HCEC 1CT (cell line): Measurements from ENCODE around the gene RERE.
A peak's percentile ranks its signal among the peaks of the same experiment; 100 is the strongest.
"Not testable (repeated sequence)": the region's sequence is repeated elsewhere in the genome, so short reads cannot be mapped to it uniquely, and the experiment has no call there.

ENCODE experiments used
- DNase-seq: peaks from one replicate; pipeline ENCODE4 v3.0.0-alpha.2; 2017

Gene RERE

DNA sequence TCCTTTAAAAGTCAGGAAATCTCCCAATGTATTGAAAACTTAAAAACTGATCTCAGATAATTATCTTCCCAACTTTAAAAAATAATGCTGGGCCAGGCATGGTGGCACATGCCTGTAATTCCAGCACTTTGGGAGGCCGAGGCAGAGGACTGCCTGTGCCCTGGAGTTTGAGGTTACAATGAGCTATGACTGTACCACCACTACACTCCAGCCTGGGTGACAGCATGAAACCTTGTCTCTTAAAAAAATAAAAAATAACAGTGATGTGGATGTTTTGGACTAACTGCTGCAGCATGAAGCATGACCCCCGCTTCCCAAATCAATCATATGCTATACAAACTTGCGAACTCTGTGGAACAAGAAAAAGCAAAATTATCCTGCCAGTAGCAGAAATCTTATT, 186.3 kb downstream of the RERE start:
- DNase-seq = no peak

DNA sequence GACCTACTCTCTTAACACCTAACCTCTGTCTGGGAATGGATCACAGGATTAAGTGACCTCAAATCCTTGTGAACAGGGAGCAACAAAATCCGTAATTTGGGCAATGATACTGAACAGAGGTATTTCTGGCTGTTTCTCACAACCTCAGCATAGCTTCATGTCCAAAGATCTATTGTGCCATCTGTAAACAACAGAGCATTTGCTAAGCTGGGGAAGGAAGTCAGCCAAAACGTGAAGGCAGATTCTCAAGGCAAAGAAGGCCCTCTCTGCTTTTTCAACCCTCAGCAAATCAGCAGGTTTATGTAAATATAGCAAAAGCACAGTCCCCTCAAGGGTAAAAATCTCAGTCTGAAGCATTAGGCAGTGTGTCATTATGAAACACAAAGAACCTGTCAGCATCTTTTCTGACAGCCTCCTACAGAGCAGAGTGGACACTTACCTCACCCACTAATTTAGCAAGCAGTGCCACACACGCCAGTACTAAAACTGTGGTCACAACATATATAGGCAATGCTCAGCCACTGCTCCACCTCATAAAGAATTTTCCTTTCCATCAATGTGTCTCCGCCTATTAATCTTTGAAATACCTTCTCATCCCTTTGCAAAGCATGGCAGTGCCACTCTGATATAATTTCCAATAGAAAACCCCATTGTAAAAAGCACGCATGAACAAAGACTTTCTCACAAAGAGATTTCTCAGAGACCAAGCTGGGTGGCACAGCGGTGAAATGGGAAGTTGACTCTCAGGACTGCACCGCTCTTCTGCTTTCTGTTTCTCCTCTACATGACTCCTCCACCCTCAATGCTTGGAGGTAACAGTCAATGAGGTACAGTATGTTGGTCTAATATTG, 188.0 kb downstream of the RERE start:
- peak; percentile 37 for DNase-seq

DNA sequence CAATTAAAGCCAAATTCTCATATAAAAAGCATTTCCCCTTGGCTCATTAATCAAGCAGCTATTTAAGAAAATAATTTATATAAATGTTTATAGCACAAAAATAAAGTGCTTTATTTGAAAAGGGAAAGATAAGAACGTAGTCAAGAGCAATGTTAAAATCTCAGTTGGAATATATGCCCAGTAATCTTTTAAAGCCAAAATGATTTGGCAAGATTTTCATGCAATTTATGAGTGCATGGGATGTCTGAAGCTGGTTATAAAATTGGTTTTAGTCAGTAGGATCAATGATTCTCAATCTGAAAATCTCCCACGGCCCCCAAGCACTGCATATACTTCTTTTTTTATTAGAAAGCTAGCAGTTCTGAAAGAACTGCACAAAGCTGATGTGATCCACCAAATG, 188.8 kb downstream of the RERE start:
- no peak for DNase-seq

DNA sequence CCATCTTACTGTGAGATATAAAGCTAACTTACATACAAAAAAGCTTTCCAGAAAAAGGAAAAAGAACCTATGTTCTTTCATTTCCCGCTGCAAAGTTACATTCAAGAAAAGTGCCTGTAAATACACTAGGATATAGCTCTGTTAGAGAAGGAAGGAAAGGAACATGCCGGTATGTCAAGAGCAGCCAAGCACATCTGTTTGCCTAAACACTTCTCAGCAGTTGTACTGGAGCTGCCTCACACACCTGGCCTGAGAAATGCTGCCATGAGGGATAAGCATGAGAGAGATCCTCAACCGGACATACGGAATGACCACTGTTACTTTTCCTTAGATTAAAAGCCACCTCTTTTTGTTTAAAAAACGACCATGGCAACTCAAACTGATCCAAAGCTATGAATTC, 189.7 kb downstream of the RERE start:
- DNase-seq = no peak

DNA sequence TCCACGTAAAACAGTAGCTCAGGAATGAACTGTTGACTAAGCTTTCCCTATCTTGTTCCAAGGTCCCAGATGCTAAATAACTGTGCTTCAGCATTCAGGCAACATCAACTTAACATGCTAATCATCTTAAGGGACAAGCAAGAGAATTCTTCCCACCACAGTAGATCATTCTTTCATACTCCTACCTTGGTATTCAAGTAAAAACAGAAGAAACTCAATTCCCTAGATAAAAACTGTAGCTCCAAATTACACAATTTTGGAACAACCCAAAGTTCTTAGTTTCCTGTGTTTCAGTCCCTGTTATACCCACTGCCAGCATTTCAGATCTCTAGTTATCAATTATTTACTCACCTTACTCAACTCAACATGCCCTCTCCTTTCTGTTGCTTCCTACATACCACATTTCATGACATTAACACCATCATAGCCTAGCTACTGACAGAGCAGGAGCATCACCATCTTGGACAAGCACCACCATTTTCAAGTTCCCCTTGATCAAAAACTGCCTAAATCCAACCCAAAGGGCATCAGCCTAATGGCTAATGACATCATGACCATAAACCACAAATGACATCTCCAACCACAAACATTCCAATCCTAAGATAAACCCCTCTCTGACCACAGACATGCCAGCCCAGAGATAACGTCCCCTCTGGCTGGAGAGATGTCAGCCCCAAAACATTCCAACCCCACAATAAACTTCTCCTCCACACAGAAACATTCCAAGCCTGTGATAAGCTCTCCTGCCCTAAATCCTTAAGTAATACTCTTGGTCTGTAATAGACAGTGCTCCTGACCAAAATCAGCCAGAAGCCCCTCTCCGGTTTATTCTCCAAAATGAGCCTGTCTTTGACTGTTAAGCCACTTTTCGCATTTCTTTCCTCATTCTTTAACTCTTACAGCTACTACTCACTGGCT, 191.2 kb downstream of the RERE start:
- DNase-seq = peak; percentile 85

DNA sequence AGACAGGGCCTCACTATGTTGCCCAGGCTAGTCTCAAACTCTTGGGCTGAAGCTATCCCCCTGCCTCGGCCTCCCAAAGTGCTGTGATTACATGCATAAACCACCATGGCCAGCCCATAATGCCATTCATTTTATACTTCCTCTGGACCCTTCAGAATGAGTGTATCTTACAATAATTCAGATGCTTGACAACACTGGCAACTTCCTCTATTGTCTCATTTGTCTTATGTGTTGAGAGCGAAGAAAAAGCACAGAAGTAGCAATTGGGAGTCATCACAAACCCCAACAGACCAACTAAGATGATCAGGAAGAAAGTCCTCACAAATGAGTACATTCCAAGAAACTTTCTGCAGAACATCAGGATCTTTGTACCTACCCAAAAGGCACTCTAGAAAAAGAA, 191.9 kb downstream of the RERE start:
- DNase-seq = no peak

DNA sequence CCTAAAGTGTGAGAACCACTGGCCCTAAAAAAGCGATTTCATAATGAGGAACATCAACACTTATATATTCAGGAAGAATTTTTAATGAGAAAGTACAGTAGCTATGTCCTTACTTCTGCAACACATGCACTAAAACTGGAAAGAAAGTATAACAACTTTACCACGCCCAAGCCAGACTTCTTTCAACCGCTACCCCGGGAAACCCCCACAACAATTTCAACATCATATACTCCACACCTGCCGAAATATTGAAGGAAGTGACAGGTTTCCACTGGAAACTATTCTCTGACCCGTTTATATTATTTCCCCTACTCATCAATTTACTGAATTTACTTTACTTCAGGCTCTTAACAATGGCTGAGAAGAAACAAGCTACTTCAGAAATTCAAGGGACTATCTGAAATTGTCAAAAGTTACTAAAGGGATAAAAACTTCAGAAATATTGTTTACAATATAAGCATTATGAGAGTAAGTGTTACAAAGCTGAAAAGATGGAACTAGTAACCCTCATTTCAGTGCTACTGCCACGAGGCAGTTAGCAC, 193.7 kb downstream of the RERE start:
- not testable (repeated sequence) for DNase-seq

DNA sequence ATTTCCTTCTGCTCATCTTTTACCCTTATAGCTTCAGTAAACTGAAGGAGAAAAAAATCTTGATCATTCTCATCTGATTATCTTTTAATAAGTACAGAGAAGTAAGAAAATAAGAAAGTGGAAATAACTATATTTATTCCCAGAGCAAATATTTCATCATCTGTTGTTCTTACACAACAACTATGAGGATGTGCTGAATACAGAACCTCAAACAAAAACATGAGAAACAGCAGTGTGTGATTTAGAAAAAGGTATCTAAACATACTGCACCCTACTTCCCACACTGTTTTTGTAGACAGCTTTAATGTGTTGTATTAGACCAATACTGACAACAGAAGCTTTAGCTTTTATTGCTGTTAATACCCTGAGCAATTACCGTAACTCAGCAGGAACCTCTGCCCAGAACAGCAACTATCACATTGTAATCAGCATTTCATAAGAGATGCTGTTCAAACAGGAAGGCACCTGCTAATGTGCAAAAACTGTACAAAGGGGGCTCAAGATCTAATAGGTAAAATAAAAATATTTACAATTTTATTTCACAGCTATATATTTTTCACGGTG, 195.6 kb downstream of the RERE start:
- DNase-seq = not testable (repeated sequence)

DNA sequence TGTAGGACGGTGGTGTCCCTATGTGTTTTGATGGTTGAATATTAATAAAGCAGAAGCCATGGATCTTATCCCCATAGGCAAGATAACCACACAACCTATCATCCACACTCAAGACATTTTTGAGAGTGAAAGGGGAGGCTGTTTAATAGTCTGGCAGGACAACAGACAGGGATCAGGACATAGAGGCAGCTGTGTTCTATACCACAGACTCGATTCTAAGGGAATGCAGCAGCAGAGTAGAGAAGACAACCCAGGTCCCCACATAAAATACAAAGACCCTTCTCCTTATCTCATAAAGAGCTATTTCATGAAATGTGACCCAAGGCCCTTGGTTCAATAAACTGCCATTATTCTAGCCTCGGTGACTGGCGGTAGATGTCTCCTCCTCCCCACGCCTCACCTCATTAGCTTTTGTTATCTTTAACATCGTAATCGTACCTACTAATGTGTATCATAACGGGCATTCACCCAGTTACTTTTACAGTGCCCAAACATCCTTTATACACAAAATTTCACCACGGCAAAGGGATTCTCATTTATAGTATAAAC, 196.3 kb downstream of the RERE start:
- DNase-seq = not testable (repeated sequence)

DNA sequence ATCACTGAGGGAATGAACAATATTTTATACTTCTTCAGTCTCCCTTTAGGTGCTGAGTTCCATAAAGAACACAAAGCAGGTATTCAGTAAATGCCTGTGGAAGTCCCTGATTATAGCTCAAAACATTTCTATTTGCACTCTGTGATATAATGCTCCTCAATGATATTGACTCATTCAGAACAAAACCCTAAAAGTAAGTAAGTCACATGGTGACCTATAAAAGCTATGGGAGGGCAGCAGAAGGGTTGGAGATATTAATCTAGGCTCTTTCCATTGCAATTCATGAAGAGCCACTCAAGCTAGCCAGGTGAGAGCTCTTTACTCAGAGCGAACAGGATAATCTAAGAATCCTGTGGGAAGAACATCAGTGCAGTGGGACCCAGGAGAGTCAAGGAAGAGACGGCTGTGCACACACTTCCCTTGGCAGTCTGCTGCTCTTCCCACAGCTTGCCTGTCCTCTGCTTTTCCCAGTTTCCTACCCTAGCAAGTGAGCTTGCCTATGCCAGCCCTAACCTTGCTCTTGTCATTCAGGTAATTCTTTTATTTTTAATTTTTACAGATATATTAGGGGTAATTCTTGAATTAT, 197.4 kb downstream of the RERE start:
- DNase-seq = not testable (repeated sequence)

DNA sequence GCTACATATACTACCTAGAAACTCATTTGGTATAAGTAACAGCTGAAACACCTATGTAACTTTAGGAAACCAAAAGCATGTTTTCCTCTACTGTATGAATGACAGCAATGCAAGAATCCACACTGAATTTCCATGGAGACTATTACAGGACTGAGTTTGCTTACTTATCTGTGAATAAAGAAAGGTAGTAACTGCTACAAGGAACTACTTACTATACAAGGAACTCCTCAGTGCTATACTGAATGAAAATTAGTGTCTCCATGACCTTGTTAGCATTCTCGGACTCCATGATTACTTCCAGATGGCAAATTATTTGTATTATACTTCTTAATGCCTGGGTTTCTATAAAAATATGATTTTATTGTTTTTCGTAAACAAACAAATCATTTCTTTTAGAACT, 198.0 kb downstream of the RERE start:
- DNase-seq = not testable (repeated sequence)

DNA sequence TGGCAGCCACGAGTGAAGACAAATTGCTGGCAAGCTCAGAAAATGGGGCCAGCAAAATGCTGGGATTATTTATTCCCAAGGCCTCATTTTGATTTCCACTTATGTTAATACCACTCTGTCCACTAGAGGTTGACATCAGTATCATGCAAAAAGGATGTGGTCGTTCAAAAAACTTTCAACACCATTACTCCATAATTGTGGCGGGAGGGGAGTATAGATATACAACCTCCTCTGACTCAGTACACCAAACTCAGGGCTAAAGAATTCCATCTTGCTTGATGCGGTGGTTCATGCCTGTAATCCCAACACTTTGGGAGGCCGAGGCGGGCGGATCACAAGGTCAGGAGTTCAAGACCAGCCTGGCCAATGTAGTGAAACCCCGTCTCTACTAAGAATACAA, 200.6 kb downstream of the RERE start:
- DNase-seq = peak; percentile 95

DNA sequence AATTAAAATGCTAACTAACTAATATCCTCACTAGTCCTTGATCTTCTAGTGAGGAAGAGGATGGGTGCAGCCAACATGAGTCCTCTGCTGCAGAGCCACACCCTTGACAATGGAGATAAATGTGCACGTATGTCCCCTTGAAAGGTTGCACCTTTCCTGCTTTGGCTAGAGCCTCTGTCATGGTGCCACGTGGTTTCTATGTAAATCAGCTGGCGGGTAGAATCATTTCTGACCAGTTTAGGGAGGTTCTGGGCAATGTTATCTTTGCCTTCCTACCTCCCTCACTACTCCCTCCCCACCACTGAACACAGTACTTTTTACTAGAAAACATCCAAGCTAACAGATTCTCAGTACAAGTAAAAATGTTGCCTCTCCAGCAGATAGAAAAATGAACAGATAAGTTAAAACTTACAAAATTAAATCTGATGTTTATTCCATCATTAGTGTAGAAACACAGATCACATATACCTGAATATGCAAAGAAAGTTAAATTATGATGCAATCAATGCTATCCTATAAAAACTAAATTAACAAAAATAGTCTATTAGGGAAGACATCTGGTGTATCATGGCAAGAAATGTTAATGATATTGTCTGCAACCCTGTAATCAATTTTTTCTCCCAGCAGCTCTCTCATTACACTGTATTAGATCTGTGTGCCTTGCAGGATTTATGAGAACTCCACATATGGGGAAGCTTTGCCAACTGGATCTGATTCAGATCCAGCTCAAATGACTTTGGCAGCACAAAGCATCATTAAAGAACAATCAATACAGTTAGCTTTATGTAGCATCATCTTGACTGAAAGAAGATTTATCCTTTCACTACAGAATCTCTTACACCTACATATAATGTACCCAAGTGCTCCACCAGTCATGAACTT, 205.6 kb downstream of the RERE start:
- DNase-seq = not testable (repeated sequence)

DNA sequence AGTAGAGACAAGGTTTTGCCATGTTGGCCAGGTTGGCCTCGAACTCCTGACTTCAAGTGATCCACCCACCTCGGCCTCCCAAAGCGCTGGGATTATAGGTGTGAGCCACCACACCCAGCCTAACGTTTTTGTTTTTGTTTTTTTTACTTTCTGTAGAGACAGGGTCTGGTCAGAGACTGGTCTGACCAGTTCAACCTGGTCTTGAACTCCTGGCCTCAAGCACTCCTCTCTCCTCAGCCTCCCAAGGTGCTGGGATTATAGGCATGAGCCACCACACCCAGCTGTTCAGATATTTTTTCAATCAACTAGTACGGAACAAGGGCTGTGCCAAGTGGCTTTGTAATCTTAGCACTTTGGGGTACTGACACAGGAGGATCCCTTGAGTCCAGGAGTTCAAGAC, 209.5 kb downstream of the RERE start:
- DNase-seq = no peak

DNA sequence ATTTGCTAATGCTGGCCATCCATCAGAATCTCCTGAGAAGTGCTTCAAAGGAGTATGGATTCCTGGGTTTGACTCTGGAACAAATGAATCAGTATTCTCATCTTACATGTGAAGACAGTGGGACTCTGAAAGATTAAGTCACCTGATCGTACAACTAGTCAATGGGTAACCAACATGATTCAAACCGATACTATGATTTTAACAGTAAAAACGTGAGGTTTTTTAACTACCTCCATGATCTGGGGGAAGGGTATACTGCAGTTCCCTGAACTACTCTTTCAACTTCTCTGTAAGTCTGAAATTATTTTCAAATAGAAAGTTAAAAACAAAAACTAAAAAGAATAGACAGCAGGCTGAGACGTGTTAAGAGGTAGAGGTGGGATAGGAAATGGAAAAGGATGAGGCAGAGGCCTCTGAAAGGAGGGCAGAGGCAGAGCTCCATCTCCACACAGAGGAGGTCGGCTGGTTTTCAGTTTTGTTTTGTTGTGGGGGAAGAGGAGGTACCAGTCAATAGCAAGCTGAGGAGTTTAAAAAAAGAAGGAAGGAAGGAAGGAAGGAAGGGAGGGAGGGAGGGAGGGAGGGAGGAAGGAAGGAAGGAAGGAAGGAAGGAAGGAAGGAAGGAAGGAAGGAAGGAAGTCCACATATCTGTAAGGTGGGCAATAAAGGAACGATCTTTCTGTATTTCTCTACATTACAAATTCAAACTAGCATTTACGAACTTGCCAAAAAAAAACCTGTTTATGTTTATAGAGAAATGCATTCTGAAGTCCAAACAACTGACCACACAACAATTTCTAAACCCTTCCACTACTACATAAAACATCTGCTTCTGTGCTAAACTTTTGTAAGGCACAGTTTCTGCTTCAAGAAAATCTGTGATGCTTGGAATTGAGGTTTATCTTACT, 213.1 kb downstream of the RERE start:
- no peak for DNase-seq

DNA sequence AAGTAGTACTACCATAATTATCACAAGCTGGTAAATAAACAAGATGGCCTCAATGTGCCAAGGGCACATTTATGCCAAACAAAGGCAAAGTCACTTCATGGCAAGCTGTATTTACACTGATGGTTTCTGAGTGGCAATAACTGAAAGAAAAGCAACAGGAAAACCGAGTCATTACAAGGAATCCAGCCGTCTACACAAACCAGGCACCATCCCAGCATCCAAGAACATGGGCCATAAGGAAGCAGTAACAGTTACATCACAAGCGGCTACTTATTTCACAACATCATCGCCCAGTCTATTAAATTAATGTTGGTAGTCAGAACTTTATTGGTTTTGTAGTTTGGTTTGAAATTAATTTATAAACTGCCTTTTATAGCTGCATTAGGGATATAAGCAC, 214.2 kb downstream of the RERE start:
- DNase-seq = no peak

DNA sequence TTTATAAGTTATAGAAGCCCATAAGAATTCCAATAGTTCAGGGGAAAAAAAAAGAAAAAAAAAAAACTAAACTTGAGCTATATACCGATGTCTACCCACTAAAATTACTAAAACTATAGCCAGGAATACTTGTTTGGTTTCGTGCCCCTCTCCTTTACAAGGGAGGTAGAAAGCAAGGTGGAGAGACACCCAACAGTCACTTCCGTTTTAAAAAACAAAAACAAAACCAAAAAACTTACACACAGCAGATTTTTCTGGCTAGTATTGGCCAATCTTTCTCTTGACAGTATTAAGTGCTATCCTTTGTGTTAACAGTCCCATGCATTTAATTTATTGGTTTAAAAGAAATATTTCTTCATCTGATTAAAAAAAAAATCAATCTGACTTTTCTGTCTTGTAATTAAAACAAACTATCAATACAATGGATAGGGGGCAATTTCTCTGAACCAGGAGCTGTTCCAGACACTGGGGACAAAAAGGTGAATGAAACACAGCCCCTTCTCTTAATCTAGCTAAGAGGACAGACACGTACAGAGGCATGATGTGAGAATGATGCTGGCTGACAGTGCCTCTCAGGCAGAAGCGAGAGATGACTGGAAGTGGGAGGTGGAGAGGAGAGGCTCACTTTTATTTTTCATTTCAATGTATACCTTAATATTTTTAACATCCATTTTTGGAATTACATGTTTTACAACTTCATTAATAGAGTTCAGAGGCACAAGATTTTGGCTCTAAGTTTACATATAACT, 214.8 kb downstream of the RERE start:
- DNase-seq = no peak

DNA sequence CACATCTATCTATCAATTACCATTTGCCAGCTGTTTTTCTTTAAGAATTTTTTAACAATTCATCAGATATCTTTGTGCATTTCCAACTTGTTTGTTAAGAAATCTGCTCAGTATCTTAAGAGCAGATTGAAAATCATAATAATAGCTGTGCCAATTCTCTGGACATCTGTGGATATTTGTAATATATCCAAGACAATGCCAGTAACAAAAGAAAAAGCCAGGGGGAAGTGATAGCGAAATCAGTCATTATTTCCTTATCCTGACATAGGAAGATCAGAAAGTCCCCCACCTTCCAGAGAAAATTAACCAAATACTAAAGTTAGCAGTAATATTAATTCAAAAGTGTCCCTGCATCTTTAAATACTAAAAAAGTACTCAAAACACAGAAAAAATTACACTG, 217.1 kb downstream of the RERE start:
- no peak for DNase-seq

DNA sequence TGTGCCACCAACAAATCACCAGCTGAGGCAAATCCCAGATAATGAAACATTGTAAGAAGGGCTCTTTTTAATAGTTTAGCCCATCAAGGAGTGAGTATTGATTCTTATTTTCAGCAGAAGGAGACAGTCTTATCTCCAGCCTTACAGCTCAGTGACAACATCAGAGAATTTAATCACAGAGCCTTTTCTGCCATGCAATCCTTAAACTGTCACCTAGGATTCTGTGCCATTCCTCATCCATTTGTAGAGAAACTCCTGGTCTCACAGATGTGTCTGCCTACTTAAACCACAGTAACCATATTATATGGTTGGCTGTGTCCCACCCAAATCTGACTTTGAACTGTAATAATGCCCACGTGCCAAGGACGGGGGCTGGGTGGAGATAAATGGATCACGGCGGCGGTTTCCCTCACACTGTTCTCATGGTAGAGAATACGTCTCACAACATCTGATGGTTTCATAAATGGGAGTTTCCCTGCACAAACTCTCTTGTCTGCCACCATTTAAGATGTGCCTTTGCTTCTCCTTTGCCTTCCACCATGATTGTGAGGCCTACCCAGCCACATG, 217.7 kb downstream of the RERE start:
- no peak for DNase-seq
